ENCODE results near the gene RDH5.

The RDH5 gene

DNA sequence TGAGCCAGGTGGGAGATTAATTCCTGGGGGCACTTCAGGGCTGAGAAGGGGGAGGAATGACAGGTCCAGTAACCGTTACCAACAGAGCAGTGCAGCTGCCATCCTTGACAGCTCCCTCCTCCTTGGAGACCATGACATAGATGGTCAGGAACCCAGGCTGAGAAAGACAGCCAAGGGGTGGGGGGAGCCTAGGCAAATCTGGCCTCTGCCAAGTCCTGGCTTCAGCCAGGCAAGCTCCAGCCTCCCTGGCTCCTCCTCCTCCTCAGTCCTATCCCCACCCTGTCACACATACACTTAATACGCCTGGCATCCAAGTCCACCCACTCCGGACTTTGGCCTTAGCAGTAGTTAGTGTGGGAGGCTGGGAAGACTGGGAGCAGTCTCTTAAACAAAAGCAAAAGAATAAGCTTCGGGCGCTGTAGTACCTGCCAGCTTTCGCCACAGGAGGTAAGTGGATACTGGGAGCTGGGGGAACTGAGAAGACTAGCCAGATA, at the start of gene RDH5:
TSS of gene RDH5 (plus strand) at position 323 of the 494 bp plus-strand sequence. CDS start 792 bp downstream, outside the sequence.
- no peak within 1 kb of the TSS for H3K4me3 ChIP-seq (ENCODE audit: low read depth, low read length)
- DNase-seq (ENCODE audit: low read depth), result peak; percentile 46
- TF ChIP-seq CTCF (conservative IDR thresholded peaks at IDR 0.05; ENCODE audit: low read depth, low read length), result no peak

- no peak for DNase-seq (ENCODE audit: low read depth)
- no peak for TF ChIP-seq CTCF (conservative IDR thresholded peaks at IDR 0.05; ENCODE audit: low read depth, low read length)
- H3K4me3 ChIP-seq (ENCODE audit: low read depth, low read length), result no peak overlapping the region
These were observed 48.4 kb upstream of the RDH5 start for GRCh38 chr12:55671746-55672145.

GRCh38 chr12:55673638-55674037, 46.6 kb upstream of the RDH5 start:
- DNase-seq (ENCODE audit: low read depth), result no peak
- no peak overlapping the region for H3K4me3 ChIP-seq (ENCODE audit: low read depth, low read length)

GRCh38 chr12:55675666-55676065, 44.5 kb upstream of the RDH5 start:
- no peak overlapping the region for H3K4me3 ChIP-seq (ENCODE audit: low read depth, low read length)
- no peak for DNase-seq (ENCODE audit: low read depth)
- TF ChIP-seq CTCF (conservative IDR thresholded peaks at IDR 0.05; ENCODE audit: low read depth, low read length), result no peak

More at GRCh38 chr12:55673638-55674037, 46.6 kb upstream of the RDH5 start:
- TF ChIP-seq CTCF (conservative IDR thresholded peaks at IDR 0.05; ENCODE audit: low read depth, low read length), result no peak

DNA sequence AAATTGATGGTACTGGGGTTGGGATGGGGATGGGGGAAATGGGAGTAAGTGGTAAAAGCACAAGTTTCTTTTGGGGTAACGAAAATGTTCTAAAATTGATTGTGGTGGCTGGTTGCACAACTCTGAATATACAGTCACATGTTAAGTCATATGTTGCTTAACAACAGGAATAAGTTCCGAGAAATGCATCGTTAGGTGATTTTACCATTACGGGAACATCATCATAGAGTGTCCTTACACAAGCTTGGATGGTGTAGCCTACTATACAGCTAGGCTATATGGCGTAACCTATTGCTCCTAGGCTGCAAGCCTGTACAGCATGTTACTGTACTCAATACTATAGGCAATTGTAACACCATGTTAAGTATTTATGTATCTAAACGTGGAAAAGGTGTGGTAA, 43.5 kb upstream of the RDH5 start:
- DNase-seq (ENCODE audit: low read depth), result no peak
- no peak overlapping the region for H3K4me3 ChIP-seq (ENCODE audit: low read depth, low read length)
- no peak for TF ChIP-seq CTCF (conservative IDR thresholded peaks at IDR 0.05; ENCODE audit: low read depth, low read length)

DNA sequence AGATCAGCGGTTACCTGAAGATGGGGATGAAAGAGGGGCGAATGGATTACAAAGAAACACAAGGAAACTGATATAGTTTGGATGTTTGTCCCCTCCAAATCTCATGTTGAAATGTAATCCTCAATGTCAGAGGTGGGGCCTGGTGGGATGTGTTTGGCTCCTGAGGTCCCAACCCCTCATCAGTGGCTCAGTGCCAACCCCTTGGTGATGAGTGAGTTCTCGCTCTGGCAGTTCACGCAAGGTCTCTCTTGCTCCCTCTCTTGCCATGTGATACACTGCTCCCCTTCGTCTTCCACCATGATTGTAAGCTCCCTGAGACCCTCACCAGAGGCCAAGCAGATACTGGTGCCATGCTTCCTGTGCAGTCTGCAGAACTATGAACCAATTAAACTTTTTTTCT, 40.5 kb upstream of the RDH5 start:
- TF ChIP-seq CTCF (conservative IDR thresholded peaks at IDR 0.05; ENCODE audit: low read depth, low read length), result no peak
- no peak for DNase-seq (ENCODE audit: low read depth)

More for the DNA sequence above, 40.5 kb upstream of the RDH5 start:
- no peak overlapping the region for H3K4me3 ChIP-seq (ENCODE audit: low read depth, low read length)
